ENCODE measurements around the gene BAIAP3. TPM values are rescaled to one million over a fixed set of nuclear protein-coding genes. Genes with fewer than 3 reads are reported as not detected.
A peak's percentile ranks its signal among the peaks of the same experiment; 100 is the strongest.

Gene BAIAP3
- total and polyA plus RNA-seq, 10 of the 15 experiments (the other 5 are each of a cell fraction or from before 2014, with no cell fraction given), result 0.03 to 0.56 (median 0.17) TPM; not detected in 3

- no peak for TF ChIP-seq ZBTB11 (CRISPR knock-in tag; IDR thresholded peaks at IDR 0.05)
- TF ChIP-seq RAD21 (IDR thresholded peaks at IDR 0.05; ENCODE audit: insufficient read depth, low read depth, low read length), result no peak
- peak; percentile 71; the same call in 1 of the 2 replicates for TF ChIP-seq MYB (IDR thresholded peaks at IDR 0.05; ENCODE audit: borderline replicate concordance, low read depth, low read length)
- 0 out of 2 replicates have a peak, but pooled peaks have one; percentile 49 for TF ChIP-seq LARP7 (IDR thresholded peaks at IDR 0.05)
- TF ChIP-seq ZNF24 (IDR thresholded peaks at IDR 0.05), result peak; percentile 64; the same call in 1 of the 2 replicates
- peak; percentile 44; the same call in 1 of the 2 replicates for TF ChIP-seq PAX5 (IDR thresholded peaks at IDR 0.05; ENCODE audit: borderline replicate concordance, low read depth, low read length)
- TF ChIP-seq JUNB (IDR thresholded peaks at IDR 0.05), result peak; percentile 99
- TF ChIP-seq KLF5 (IDR thresholded peaks at IDR 0.05; ENCODE audit: partially characterized antibody), result peak; percentile 94
- TF ChIP-seq RCOR1 (conservative IDR thresholded peaks at IDR 0.05; ENCODE audit: low read depth, low read length), result no peak
- no peak for TF ChIP-seq TCF7 (IDR thresholded peaks at IDR 0.05; ENCODE audit: borderline replicate concordance)
- TF ChIP-seq TCF12 (IDR thresholded peaks at IDR 0.05; ENCODE audit: low read depth, low read length), result peak; percentile 9; the same call in 1 of the 2 replicates
- TF ChIP-seq ZSCAN29 (IDR thresholded peaks at IDR 0.05), result no peak
- TF ChIP-seq TARDBP (IDR thresholded peaks at IDR 0.05; ENCODE audit: borderline replicate concordance), result no peak
- TF ChIP-seq TBL1XR1 (IDR thresholded peaks at IDR 0.05; ENCODE audit: low read depth, low read length), result no peak
- TF ChIP-seq PKNOX1 (IDR thresholded peaks at IDR 0.05), result peak; percentile 72
- TF ChIP-seq ZNF217 (IDR thresholded peaks at IDR 0.05), result no peak
- TF ChIP-seq HCFC1 (IDR thresholded peaks at IDR 0.05; ENCODE audit: low read length), result peak; percentile 48; the same call in 1 of the 2 replicates
- peak; percentile 20; the same call in 1 of the 2 replicates for TF ChIP-seq ASH2L (IDR thresholded peaks at IDR 0.05; ENCODE audit: borderline replicate concordance, low read depth)
- no peak for TF ChIP-seq SMAD1 (IDR thresholded peaks at IDR 0.05; ENCODE audit: low read depth, partially characterized antibody)
- 0 out of 2 replicates have a peak, but pooled peaks have one; percentile 31 for TF ChIP-seq SIN3A (IDR thresholded peaks at IDR 0.05; ENCODE audit: low read depth, low read length)
- TF ChIP-seq BMI1 (IDR thresholded peaks at IDR 0.05; ENCODE audit: borderline replicate concordance), result no peak
- TF ChIP-seq NFYA (IDR thresholded peaks at IDR 0.05; ENCODE audit: borderline replicate concordance, low read depth, low read length), result peak; percentile 67
- TF ChIP-seq MTA2 (IDR thresholded peaks at IDR 0.05; ENCODE audit: low read depth), result 0 out of 2 replicates have a peak, but pooled peaks have one; percentile 29
- no peak for TF ChIP-seq NFIC (IDR thresholded peaks at IDR 0.05; ENCODE audit: low read depth, low read length)
- TF ChIP-seq BRCA1 (IDR thresholded peaks at IDR 0.05; ENCODE audit: low read depth, low read length), result no peak
- no peak for TF ChIP-seq TCF3 (IDR thresholded peaks at IDR 0.05; ENCODE audit: borderline replicate concordance, insufficient read depth, low read depth, low read length)
- TF ChIP-seq PBX3 (IDR thresholded peaks at IDR 0.05; ENCODE audit: insufficient replicate concordance, low read depth, low read length), result peak; percentile 37
These were observed 24.2 kb upstream of the BAIAP3 start, which contains the start of gene UBE2I (continued) for GRCh38 chr16:1308977-1309885.
